Urinary bladder (tissue), 4 donors: Measurements from ENCODE around the gene ATOSB. TPM values are rescaled to one million over a fixed set of nuclear protein-coding genes. Genes with fewer than 3 reads are reported as not detected.

ENCODE experiments used
- DNase-seq: peaks from one replicate; pipeline ENCODE4 v3.0.0-alpha.2; 2015; ENCODE audit errors: extremely low spot score
- H3K27ac ChIP-seq: one replicate; pipeline ENCODE4 v1.5.1; 2013; ENCODE audit warnings: low read depth, mild to moderate bottlenecking, moderate library complexity
- H3K36me3 ChIP-seq: one replicate; pipeline ENCODE4 v1.6.1; 2013; ENCODE audit warnings: mild to moderate bottlenecking, moderate library complexity; ENCODE audit not compliant: insufficient read depth
- H3K4me1 ChIP-seq: one replicate; pipeline ENCODE4 v1.6.1; 2013; ENCODE audit warnings: mild to moderate bottlenecking, moderate library complexity; ENCODE audit not compliant: insufficient read depth
- H3K4me3 ChIP-seq: one replicate; pipeline ENCODE4 v1.5.1; 2013; ENCODE audit warnings: low read depth, low read length
- WGBS: extraction: QIAGEN DNeasy Blood & Tissue Kit; methylation state at CpG from one replicate; pipeline ENCODE4 v1.1.7; 2013; 5-methylcytosine and 5-hydroxymethylcytosine counted together
- polyA plus RNA-seq: library from polyadenylated mRNA; stranded (reverse); fragments of 200-250 nt; gene quantifications from one replicate; pipeline ENCODE4 v1.2.3, GENCODE V29; 2013
- total RNA-seq: library from RNA; depleted of rRNA; stranded (reverse); fragments of >200 nt; gene quantifications from one replicate; pipeline ENCODE4 v1.2.3, GENCODE V29; 2014
- donor health status: healthy with polysubstance abuse.
- donor health status: healthy.

The ATOSB gene
- total and polyA plus RNA-seq, 2 donors, result 6.0 to 18.7 TPM

DNA sequence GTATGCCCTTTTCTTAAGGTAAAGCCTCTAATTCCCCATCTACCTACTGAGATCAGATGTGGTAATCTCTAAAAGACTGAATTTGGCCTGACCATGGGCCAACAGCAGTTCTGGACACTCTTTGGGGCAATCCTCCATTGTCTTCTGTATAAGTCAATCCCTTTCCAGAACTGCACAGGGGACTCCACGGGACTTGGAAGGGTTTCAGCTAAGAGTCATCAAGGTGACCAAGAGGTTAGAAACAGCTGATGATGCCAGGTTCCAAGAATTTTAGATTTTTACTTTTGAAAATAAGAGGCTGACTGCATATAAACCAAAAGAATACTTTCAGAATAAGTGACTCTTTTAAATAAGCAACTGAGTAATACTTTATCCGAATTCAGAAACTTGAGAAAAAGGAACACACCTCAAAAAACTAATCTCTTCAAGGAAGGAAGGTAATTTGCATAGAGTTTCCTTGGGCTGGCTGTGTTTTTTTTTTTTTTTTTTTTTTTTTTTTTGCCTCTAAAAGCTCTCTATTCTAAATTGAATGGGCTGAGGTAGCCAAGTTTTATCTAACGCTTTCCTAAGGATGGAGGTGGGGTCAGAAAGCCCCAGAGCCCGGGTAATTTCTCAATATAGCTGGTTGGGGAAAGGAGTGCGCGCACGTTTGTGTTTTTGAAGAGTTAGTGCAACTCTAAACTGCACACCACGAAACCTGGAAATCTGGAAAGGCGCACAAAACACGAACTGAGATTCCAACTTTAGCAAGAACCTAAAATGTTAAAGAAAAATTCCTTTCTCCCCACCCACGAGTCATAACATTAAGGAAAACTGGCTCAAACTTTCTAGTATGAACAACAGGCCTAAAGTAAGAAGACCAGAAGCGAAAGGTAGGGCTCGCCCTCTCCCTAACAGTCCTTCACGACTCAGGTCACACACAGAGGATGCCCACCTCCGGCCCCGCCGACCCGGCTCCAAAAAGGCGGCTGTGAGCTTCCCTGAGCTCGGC is 44.5 kb downstream of the ATOSB start:
- Histone ChIP-seq H3K27ac (peak overlapping the region; percentile 98), H3K4me1 (peaks cover 3% of the 10 kb centered on the region), H3K36me3 (peaks cover 3% of the 10 kb centered on the region), H3K4me3 (peak overlapping the region; percentile 72)
- no peak for DNase-seq
- WGBS, result 1% methylated on average over 20 of the region's 20 CpGs

DNA sequence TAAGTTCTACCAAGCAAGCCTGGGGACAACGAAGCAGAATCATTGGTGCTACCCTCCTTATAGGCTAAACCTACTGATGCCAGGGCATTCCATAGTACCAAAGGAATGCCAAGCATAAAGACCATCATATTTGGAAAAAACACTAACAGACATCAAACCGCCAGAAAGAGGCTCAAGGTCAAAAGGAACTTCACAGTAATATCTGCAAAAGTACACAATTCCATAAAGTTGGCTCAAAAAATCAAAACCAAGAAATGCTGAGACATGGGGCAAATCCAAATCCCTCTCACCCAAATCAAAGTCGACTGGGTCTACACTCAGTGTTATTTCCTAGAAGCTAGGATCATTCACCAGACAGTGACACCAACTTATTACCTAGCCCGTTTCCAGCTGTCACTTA is 46.6 kb downstream of the ATOSB start:
- no peak overlapping the region for H3K27ac ChIP-seq
- H3K4me3 ChIP-seq, result no peak overlapping the region
- no peak for DNase-seq
- H3K36me3 ChIP-seq, result peaks cover 8% of the 10 kb centered on the region
- WGBS, result 74% methylated on average over 4 of the region's 4 CpGs
- peaks cover 3% of the 10 kb centered on the region for H3K4me1 ChIP-seq

DNA sequence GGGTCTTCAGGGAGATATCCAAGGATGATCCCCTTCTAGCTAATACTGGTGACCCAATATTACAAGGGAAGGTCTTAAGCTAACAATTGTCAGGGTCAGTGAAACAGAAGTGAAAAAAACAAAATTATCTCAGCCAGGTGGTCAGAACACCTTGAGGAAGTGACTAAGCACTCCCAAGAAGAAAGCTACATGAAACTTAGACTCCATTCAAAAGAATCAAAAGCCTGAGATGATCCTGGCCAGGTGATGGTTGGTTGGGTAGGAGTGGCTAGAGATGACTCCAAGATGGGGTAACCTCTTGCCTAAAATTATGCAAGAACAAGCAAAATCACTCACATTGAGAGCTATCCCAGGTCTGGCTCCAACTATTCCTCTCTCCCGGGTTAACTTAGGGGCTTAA is 48.6 kb downstream of the ATOSB start:
- Histone ChIP-seq H3K4me1 (peaks cover 3% of the 10 kb centered on the region), H3K4me3 (no peak overlapping the region), H3K36me3 (peaks cover 16% of the 10 kb centered on the region), H3K27ac (no peak overlapping the region)
- 94% methylated on average over 1 of the region's 1 CpG for WGBS
- DNase-seq, result no peak

DNA sequence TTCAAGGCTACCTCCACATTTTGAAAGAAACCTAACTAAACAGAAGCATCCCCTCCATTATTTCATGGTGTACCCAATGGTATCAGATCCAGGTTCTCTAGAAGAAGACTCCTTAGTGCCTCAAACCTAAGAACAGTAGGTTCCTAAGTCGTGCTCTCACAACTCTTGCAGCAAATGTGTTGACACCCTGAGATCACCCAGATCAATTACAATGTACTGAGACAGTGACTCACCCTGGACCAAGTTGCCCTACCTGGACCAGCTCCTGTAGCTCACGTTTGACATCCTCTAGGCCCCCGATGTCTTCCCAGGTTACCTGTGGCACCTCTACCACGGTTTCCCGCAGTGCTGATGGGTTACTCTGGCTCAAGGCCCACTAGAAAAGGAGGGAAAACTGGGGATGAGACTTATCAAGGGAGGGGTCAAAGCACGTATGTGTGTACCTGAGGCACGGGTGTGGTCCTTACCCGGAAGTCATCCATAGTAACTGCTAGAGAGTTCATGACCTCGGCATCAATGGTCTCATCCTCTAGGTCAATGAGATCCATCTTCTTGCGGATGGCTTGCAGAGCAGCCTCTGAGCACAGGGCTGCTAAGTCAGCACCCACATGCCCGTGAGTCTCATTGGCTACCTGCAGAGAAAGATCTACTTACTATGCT is 55.0 kb downstream of the ATOSB start:
- Histone ChIP-seq H3K27ac (no peak overlapping the region), H3K36me3 (peaks cover 18% of the 10 kb centered on the region), H3K4me3 (no peak overlapping the region), H3K4me1 (no peaks in the 10 kb centered on the region)
- no peak for DNase-seq
- 92% methylated on average over 11 of the region's 11 CpGs for WGBS

DNA sequence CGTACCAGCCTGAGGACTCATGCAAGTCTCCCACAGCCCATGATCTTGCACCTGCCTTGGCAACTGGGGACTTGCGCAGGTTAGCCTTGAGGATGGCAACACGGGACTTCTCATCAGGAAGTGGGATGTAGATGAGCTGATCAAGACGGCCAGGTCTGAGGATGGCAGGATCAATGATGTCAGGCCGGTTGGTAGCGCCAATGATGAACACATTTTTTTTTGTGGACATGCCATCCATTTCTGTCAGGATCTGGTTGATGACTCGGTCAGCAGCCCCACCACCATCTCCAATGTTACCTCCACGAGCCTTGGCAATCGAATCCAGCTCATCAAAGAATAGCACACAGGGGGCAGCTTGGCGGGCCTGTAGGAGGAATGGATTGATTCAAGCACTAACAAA is 56.2 kb downstream of the ATOSB start:
- H3K27ac ChIP-seq, result no peak overlapping the region
- no peak overlapping the region for H3K4me3 ChIP-seq
- H3K36me3 ChIP-seq, result peaks cover 13% of the 10 kb centered on the region
- H3K4me1 ChIP-seq, result no peaks in the 10 kb centered on the region
- no peak for DNase-seq
- 93% methylated on average over 10 of the region's 10 CpGs for WGBS

DNA sequence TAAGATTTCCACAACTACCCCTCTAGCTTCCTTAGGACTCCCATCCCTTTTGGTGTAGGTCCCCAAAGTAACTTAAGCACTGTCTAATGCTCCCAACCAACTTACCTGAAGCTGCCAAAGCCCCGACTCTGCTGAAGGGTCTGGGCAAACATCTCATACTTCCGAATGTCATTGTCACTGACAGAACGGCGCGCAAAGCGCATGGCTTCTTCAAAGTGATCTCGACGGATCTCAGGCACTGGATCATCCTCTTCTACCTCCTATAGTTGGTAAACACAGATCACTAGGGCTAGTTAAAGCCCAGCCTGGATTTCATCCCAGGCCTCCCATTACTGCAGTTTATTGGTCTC is 58.4 kb downstream of the ATOSB start:
- Histone ChIP-seq H3K4me1 (no peaks in the 10 kb centered on the region), H3K36me3 (peaks cover 8% of the 10 kb centered on the region), H3K4me3 (no peak overlapping the region), H3K27ac (no peak overlapping the region)
- no peak for DNase-seq
- 97% methylated on average over 8 of the region's 8 CpGs for WGBS

DNA sequence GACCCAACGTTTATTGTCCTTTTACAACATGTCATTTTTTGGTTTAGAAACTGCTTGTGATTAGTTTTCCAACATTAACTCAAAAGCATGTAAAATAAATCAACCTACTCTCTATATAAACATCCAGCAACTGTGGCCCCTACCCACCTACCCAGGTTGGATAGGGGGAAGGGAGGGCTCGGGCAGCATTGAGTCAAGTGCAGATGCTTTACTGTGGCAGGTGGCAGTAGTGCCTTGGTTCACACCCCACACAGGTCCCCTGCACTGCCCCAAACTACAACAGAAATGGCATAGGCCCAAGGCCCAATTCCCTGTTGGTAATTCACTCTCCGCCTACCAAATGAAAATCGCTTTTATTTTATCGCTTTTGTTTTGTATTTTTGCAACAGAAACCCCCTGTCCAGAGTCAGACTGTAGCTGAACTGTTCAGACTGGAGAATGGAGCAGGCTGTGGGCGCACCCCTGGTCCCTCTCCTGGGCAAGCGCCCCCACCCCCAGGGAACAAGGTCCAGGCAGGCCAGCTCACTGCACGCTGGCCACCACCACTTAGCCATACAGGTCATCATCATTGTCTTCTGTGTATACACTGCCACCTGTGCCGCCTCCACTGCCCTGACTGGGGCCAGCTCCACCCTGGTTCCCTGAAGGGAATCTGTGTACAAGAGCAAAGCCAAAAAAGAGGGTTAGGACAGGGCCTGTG is 58.9 kb downstream of the ATOSB start:
- H3K36me3 ChIP-seq, result peaks cover 8% of the 10 kb centered on the region
- DNase-seq, result no peak
- H3K4me1 ChIP-seq, result no peaks in the 10 kb centered on the region
- 92% methylated on average over 9 of the region's 9 CpGs for WGBS
- no peak overlapping the region for H3K4me3 ChIP-seq
- H3K27ac ChIP-seq, result no peak overlapping the region

DNA sequence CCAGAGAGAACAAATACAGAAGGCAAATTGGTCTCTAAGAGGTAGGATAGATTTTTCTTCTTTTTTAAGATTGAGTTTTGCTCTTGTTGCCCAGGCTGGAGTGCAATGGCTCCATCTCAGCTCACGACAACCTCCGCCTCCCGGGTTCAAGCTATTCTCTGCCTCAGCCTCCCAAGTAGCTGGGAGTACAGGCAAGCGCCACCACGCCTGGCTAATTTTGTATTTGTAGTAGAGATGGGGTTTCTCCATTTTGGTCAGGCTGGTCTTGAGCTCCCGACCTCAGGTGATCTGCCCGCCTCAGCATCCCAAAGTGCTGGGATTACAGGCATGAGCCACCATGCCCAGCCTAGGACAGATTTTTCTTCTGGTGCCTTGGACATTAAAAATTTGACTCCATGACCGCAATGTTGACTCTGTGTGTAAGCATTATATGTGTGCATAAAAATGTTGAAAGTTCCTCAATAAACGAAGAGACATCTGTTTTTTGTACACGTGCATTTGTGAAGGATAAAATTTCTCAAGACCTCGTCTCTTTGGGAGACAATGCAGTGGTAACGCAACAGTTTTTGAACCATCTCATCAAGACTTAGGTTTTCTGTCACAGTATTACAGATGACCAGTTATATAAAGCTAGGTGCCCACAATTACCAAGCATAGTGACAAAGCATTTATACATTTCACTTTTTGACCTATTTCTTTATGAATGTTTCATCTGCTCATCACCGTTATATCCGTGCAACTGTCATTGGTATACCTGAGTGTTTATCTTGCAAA is 60.6 kb downstream of the ATOSB start:
- Histone ChIP-seq H3K4me1 (no peaks in the 10 kb centered on the region), H3K27ac (no peak overlapping the region), H3K4me3 (no peak overlapping the region), H3K36me3 (peaks cover 5% of the 10 kb centered on the region)
- no peak for DNase-seq
- WGBS, result 92% methylated on average over 14 of the region's 14 CpGs

DNA sequence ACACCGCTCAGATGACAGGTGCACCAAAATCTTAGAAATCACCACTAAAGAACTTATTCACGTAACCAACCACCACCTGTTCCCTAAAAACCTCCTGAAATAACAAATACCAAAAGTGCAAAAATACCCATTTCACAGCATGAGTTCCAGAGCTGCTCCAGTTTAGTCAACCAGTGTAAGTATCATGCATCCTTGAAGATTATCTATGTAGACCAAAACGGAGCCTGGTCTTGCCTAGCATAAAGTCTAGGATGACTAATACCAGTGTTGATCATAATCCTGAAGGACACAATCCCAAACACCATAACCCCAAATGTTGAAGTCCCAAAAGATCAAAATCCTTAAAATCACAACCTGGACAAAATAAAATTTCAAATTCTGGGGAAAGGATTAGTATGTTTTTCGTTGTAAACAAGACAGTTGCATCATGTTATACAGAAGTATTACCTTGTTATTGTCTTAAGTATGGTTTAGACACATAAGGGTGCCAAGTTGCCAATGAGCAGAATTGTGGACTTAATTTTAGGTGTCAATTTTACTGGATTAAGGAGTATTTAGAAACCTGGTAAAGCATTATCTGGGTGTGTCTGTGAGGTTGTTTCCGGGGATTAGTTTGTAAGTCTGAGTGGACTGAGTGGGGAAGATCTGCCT is 61.4 kb downstream of the ATOSB start:
- DNase-seq, result no peak
- Histone ChIP-seq H3K4me3 (no peak overlapping the region), H3K36me3 (peaks cover 7% of the 10 kb centered on the region), H3K27ac (no peak overlapping the region), H3K4me1 (no peaks in the 10 kb centered on the region)
- WGBS, result 86% methylated on average over 5 of the region's 5 CpGs

Other genes starting within 250 kb of the ATOSB start
- gene PHF24, start 157.6 kb downstream of the ATOSB start, total RNA-seq, result 0.69 TPM
- gene PHF24, start 157.6 kb downstream of the ATOSB start, polyA plus RNA-seq, result 0.18 TPM
- gene DNAJB5, start 126.1 kb downstream of the ATOSB start, total RNA-seq, result 15.3 TPM
- gene DNAJB5, start 126.1 kb downstream of the ATOSB start, polyA plus RNA-seq, result 89.8 TPM
- 174 TPM for gene VCP, start 43.2 kb downstream of the ATOSB start, total RNA-seq
- 142 TPM for gene VCP, start 43.2 kb downstream of the ATOSB start, polyA plus RNA-seq
- gene FANCG, start 35.9 kb downstream of the ATOSB start, total RNA-seq, result 14.9 TPM
- 8.8 TPM for gene FANCG, start 35.9 kb downstream of the ATOSB start, polyA plus RNA-seq
- gene PIGO, start 19.3 kb downstream of the ATOSB start, total RNA-seq, result 8.6 TPM
- 14.8 TPM for gene PIGO, start 19.3 kb downstream of the ATOSB start, polyA plus RNA-seq
- 52.3 TPM for gene STOML2, start 12.7 kb downstream of the ATOSB start, total RNA-seq
- 106 TPM for gene STOML2, start 12.7 kb downstream of the ATOSB start, polyA plus RNA-seq
- 11.3 TPM for gene UNC13B, start 46.1 kb upstream of the ATOSB start, total RNA-seq
- 11.8 TPM for gene UNC13B, start 46.1 kb upstream of the ATOSB start, polyA plus RNA-seq